ENCODE results near the gene OPRD1. TPM values are rescaled to one million over a fixed set of nuclear protein-coding genes. Genes with fewer than 3 reads are reported as not detected.

The OPRD1 gene
- total RNA-seq, 4 donors from 2014 or later = not detected

DNA sequence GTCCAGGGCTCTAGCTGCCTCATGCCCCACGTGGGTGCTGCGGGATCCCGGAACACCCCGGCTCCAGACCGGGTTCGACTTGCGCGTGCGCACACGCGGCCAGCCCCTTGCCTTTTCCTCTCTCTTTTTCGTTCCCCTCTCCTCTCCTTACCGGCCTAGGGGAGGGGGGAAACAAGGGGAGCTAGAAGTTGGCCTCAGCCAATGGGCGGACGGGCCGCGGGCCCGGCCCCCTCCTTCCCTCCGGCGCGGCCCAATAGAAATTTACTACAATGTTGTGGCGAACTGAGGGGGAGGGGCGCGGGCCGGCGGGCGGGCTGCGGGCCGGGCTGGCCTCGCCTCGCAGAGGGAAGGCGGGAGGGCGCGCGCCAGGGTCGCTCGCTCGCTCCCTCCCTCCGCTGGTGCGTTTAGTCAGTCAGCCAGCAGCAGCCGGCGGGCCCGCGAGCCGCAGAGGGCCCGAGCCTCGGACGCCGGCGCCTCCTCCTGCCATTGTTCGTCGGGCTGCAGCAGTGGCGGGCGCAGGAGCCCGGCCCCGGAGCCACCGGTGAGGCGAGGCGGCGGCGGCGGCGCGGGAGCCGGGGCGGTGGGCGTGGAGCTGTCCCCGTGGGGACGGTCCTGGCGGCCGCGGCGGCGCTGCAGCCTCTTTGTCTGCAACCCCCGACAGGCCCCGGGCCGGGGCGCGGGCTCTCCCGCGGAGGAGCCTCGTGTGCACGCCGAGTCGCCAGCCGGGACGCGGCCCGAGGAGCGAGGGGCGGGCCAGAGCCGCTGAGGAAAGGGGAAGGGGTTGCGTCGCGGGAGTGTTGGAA is 102.5 kb downstream of the OPRD1 start, which contains the start of gene EPB41:
TSS of gene EPB41 (plus strand) at position 342 of the 803 bp plus-strand sequence. CDS start 72,869 bp downstream, outside the sequence.
- peak within 1 kb of the TSS; percentile 47 for H3K4me3 ChIP-seq (ENCODE audit: low read depth, poor library complexity, severe bottlenecking)
- peak; percentile 83 to 98 for DNase-seq (ENCODE audit: low spot score in 2 of 2)
- TF ChIP-seq, protein P1, sequence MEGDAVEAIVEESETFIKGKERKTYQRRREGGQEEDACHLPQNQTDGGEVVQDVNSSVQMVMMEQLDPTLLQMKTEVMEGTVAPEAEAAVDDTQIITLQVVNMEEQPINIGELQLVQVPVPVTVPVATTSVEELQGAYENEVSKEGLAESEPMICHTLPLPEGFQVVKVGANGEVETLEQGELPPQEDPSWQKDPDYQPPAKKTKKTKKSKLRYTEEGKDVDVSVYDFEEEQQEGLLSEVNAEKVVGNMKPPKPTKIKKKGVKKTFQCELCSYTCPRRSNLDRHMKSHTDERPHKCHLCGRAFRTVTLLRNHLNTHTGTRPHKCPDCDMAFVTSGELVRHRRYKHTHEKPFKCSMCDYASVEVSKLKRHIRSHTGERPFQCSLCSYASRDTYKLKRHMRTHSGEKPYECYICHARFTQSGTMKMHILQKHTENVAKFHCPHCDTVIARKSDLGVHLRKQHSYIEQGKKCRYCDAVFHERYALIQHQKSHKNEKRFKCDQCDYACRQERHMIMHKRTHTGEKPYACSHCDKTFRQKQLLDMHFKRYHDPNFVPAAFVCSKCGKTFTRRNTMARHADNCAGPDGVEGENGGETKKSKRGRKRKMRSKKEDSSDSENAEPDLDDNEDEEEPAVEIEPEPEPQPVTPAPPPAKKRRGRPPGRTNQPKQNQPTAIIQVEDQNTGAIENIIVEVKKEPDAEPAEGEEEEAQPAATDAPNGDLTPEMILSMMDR (IDR thresholded peaks at IDR 0.05) = no peak
- no peak for TF ChIP-seq POLR2A (IDR thresholded peaks at IDR 0.05)
- intact Hi-C loops (cut with DNase I; ENCODE audit: low total_unique reads) = no loop called here
- WGBS, 2 donors = 0 to 1% methylated on average over 47 to 59 of the region's 95 CpGs

DNA sequence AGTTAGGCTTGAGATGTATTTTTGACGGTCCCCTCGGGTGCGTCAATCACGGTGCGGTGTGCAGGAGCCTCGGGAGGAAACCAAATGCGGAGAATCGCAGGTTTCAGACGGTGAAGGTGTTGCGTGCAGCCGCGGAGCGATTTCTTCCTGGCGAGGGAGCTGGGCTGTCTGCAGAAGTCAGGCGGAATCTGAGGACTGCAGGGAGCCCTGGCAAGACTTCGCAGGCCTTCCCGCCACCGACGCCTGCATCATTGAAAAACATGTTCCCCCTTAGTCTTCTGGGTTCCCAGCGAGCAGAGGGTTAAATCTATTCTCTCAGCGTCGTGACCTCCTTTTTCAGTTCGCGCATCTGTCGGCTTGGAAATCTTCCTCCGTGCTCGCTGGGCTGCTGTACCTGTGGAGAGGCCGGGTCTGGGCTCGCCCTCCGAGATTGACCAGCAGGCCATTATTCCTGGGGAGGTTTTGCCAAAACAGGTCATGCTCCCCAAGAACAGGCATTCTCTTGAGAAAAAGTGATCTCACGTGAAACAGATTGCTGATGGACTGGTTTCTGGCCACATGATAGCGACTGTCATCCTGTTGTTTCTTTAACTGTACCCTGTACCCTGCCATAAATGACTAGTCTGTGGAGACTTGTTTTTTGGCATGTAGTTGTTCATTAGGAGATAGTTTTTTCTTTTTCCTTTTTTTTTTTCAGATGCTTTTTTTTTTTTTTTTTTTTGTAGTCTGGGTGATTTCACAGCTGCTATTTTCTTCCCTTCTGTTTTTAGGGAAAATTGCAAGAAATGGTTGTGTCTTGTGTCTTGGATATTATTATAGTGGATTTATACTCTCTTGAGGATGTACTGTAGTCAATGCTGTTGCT is 103.3 kb downstream of the OPRD1 start:
- peak overlapping the region; percentile 47 for H3K4me3 ChIP-seq (ENCODE audit: low read depth, poor library complexity, severe bottlenecking)
- DNase-seq (ENCODE audit: low spot score in 2 of 2) = peak in 1 of 2 donors; percentile 20
- intact Hi-C loops (cut with DNase I; ENCODE audit: low total_unique reads) = no loop called here
- TF ChIP-seq, protein P1 (IDR thresholded peaks at IDR 0.05) = no peak
- no peak for TF ChIP-seq POLR2A (IDR thresholded peaks at IDR 0.05)
- WGBS, 2 donors = 5 to 7% methylated on average over 13 to 32 of the region's 32 CpGs

DNA sequence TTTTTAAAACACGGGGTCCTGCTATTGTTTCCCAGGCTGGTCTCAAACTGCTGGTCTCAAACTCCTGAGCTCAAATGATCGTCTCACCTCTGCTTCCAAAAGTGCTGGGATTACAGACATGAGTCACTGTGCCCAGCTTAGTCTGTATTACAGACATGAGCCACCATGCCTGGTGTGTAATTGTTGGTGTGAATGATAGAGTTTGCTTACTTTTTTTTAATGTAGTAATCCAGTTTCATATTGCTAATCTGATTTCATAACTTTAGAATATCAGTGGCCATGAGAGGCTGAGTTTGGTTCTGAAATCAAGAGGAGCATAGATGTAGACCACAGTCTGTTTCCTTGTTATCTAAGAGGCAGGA is 105.8 kb downstream of the OPRD1 start:
- DNase-seq (ENCODE audit: low spot score in 2 of 2) = no peak
- intact Hi-C loops (cut with DNase I; ENCODE audit: low total_unique reads) = no loop called here
- H3K4me3 ChIP-seq (ENCODE audit: low read depth, poor library complexity, severe bottlenecking) = no peak overlapping the region
- WGBS, 2 donors = 79 to 88% methylated on average over 2 of the region's 2 CpGs
- TF ChIP-seq, protein P1 (IDR thresholded peaks at IDR 0.05) = no peak
- no peak for TF ChIP-seq POLR2A (IDR thresholded peaks at IDR 0.05)

Other genes starting within 250 kb of the OPRD1 start
- gene RAB42, start 219.9 kb upstream of the OPRD1 start, total RNA-seq = 1 to 10 TPM in 1 of 4 donors, not detected in 3; 1.0 TPM
- gene TAF12, start 169.1 kb upstream of the OPRD1 start, total RNA-seq = 10 to 100 TPM; 19.3 to 28.8 (median 24.0) TPM
- gene RNU11, start 163.6 kb upstream of the OPRD1 start, total RNA-seq = not detected
- gene GMEB1, start 143.4 kb upstream of the OPRD1 start, total RNA-seq = 10 to 100 TPM; 10.8 to 12.0 (median 11.6) TPM
- gene YTHDF2, start 75.2 kb upstream of the OPRD1 start, total RNA-seq = 10 to 100 TPM; 59.6 to 79.9 (median 72.3) TPM
- 10 to 100 TPM; 41.1 to 60.2 (median 50.3) TPM for gene EPB41, start 102.4 kb downstream of the OPRD1 start, total RNA-seq

Measured in lower leg skin (tissue), 4 donors.